GM21619 (cell line): Measurements from ENCODE around the gene IGSF6.

ENCODE experiments used
- ATAC-seq: cut with Tn5 transposase; IDR thresholded peaks from one replicate; pipeline ENCODE4 v1.9.1; 2021; ENCODE audit not compliant: unreplicated experiment

Gene IGSF6

GRCh38 chr16:21603928-21604327 lies 48.5 kb downstream of the IGSF6 start:
- ATAC-seq, result no peak

- ATAC-seq, result no peak
Measured at GRCh38 chr16:21602785-21603184, 49.6 kb downstream of the IGSF6 start.

- ATAC-seq, result peak; percentile 24
Measured at GRCh38 chr16:21600031-21600773, 52.2 kb downstream of the IGSF6 start.

GRCh38 chr16:21599122-21600030 lies 53.0 kb downstream of the IGSF6 start, which contains the start of gene METTL9:
Gene METTL9 (plus strand): TSS chr16:21599577. CDS start chr16:21599734, 157 bp downstream.
- ATAC-seq, result peak; percentile 93

DNA sequence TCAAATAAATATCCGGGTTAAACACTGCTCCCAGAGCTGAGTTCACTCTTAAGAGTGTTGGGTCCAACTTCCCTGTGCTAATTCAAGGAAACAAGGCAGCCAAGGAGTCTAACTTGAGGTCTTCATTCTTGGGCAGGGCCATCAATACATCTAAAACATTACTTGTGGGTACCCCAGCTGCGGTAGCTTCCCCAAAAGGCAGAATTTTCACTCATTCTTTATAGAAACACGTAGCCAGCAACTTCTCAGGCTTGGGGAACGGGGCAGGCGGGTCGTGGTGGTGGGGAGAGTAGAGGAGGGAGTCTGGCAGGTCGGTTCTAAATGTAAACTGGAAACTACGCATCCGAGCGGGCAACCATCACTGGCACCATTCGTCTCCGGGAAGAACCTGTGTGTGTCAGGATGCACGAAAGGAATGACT lies 53.7 kb downstream of the IGSF6 start:
- no peak for ATAC-seq

- no peak for ATAC-seq
Measured at GRCh38 chr16:21598206-21598605, 54.2 kb downstream of the IGSF6 start.

DNA sequence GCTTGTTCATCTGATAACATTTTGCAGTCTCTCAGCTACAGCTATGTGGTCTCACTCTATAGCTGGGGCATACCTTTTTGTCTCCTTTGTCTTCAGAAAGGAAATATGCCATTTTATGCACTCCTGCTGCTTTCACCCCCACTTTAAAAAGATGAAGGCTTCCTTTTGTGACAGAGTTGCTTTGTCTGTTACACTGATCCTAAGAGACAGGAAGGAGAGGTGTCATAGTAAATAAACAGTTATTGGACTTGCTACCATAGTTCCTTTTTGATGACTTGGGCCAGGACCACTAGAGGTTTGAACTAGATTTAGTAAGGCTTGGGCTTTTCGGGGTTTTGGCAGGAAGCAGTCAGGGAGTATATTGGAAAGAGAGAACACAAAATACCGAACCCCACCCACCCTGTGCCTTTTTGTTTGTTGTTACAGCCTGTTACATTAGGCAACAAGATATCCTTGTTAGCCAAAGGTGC lies 54.8 kb downstream of the IGSF6 start:
- no peak for ATAC-seq

DNA sequence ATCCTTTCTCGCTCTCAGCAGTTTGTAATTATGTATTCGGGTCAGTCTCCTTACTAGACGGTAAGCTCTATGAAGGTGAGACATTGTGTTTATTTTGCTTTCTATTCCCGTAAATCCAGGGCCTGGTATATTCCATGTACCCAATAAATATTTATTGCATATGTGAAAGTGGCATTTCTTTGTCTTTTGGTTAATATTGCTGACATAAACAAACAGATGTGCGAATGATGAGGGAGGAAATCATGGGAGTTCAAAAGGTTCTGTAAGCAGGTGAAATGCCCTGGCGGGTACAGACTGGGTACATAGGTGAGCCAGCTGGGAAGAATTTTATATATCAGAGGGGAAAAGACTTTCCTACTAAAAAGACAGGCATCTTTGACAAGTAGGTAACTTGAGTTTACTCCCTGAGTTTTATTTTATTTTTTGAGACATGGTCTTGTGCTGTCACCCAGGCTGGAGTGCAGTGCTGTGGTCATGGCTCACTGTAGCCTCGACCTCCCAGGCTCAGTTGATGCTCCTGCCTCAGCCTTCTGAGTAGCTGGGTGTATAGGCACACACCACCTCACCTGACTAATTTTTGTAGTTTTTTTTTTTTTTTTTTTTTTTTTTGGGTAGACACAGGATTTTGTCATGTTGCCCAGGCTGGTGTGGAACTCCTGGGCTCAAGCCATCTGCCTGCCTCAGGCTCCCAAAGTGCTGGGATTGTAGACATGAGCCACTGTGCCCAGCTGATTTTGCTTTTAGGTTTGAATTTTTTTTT lies 58.7 kb downstream of the IGSF6 start:
- ATAC-seq, result no peak

DNA sequence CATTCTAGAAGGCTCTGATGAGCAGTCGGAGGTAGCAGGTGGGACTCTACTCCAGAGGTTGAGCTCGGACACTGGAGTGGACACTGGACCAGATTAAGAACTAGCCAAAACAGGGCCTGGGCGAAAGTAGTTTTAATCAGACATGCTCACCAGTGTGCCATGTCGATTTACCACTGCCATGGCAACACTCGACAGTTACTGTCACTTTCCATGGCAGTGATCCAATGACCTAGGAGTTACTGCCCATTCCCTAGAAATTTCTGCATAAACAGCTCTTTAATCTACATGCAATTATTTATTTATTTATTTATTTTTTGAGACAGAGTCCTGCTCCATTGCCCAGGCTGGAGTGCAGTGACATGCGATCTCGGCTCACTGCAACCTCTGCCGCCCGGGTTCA lies 60.2 kb downstream of the IGSF6 start:
- no peak for ATAC-seq

GRCh38 chr16:21590796-21591195 lies 61.6 kb downstream of the IGSF6 start:
- no peak for ATAC-seq

DNA sequence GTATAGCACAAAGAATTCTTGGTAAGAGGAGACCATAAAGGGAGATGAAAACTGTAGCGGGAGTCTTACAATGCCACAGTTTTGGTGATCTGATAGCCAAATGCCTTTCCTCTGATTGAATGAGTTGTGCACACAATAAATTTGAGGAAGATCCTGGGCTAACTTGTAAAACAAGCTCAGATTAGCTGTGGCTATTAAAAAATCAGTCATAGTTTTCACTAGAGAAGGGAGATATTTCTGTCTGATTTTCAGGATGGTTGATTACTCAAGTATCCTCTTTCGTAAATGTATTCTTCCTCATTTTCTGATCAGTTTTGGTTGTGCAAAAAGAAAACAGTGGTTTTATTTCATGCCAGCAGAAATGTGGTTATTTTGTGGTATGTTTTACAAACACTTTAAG lies 62.1 kb downstream of the IGSF6 start:
- no peak for ATAC-seq

DNA sequence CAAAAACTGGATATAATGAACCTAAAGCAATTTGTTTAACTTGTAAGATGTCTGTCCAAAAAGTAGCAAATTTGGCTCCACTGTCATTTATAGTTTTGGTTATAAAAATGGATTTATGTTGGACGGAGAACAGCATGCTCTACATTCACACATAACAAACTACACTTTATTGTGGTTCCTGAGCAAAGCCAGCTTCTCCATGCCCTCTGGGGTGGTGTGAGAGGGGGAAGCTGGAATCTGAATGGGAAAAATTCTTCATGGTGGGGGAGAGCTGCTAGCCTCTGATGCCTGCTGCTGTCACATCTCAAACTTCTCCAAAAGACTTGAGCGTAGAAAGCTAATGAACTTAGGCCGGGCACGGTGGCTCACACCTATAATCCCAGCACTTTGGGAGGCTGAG lies 62.9 kb downstream of the IGSF6 start:
- no peak for ATAC-seq
